ENCODE measurements around the gene WRNIP1. TPM values are rescaled to one million over a fixed set of nuclear protein-coding genes. Genes with fewer than 3 reads are reported as not detected.

The WRNIP1 gene
- total and polyA plus RNA-seq, 2 of the 8 experiments (the other 6 are each of a cell fraction or from before 2014, with no cell fraction given), result 38.2 to 39.2 TPM

DNA sequence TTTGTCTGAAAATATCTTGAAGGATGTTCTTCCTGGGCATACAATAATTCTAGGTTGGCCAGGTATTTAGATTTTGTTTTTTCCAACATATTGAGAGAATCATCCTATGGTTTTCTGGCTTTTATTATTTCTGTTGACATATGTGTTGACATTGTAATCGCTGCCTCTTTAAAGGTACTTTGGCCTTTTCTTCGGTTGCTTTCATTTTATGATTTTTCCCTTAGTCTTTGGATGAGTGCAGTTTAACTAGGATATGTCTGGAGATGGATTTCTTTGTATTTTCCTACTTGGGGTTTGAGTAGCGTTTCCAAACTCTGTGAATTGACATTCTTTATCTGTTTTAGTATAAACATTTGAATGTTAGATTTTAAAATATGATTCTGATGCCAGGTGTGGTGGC is 65.0 kb downstream of the WRNIP1 start:
- TF ChIP-seq, protein P1, sequence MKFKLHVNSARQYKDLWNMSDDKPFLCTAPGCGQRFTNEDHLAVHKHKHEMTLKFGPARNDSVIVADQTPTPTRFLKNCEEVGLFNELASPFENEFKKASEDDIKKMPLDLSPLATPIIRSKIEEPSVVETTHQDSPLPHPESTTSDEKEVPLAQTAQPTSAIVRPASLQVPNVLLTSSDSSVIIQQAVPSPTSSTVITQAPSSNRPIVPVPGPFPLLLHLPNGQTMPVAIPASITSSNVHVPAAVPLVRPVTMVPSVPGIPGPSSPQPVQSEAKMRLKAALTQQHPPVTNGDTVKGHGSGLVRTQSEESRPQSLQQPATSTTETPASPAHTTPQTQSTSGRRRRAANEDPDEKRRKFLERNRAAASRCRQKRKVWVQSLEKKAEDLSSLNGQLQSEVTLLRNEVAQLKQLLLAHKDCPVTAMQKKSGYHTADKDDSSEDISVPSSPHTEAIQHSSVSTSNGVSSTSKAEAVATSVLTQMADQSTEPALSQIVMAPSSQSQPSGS (IDR thresholded peaks at IDR 0.05; ENCODE audit: low read length), result no peak
- TF ChIP-seq RBBP5 (IDR thresholded peaks at IDR 0.05; ENCODE audit: borderline replicate concordance, low read depth, low read length), result no peak
- TF ChIP-seq ZNF274 (IDR thresholded peaks at IDR 0.05; ENCODE audit: borderline replicate concordance, extremely low read depth, low read length), result no peak
- no peak for TF ChIP-seq KDM4A (IDR thresholded peaks at IDR 0.05; ENCODE audit: low read depth, low read length, severe bottlenecking)
- no peak for TF ChIP-seq SP4 (IDR thresholded peaks at IDR 0.05; ENCODE audit: low read length)
- TF ChIP-seq TAF7 (optimal IDR thresholded peaks at IDR 0.05; ENCODE audit: borderline replicate concordance, low read depth, low read length), result no peak
- no peak for TF ChIP-seq POLR2A (IDR thresholded peaks at IDR 0.05; ENCODE audit: control extremely low read depth in 1 of 2, low read depth in 2 of 2, low read length in 2 of 2)
- no peak for TF ChIP-seq CEBPB (IDR thresholded peaks at IDR 0.05; ENCODE audit: low read depth, low read length)
- no peak for TF ChIP-seq KDM1A (IDR thresholded peaks at IDR 0.05; ENCODE audit: borderline replicate concordance, low read length)
- Histone ChIP-seq H3K27me3 (replicated peaks in 1 of 4; ENCODE audit: control insufficient read depth in 3 of 4, extremely low read depth in 1 of 4, insufficient read depth in 3 of 4, low read length in 3 of 4) (no peaks in the 10 kb centered on the region), H2BK20ac (ENCODE audit: low read length) (no peak overlapping the region), H3K9ac (replicated peaks in 1 of 4; ENCODE audit: extremely low read depth in 1 of 4, low read depth in 3 of 4, low read length in 3 of 4) (no peak overlapping the region), H3K36me3 (ENCODE audit: control insufficient read depth in 2 of 4, insufficient read depth in 4 of 4, low read length in 3 of 4) (peaks cover 0 to 8% (median 2%) of the 10 kb centered on the region in 4 experiments; a peak in 5 of 8 replicates), H3K4ac (replicated peaks; ENCODE audit: insufficient read length, low read depth, low read length) (no peak overlapping the region), H3K14ac (ENCODE audit: insufficient read length) (no peak overlapping the region), H3K79me1 (ENCODE audit: low read depth, low read length) (no peaks in the 10 kb centered on the region), H4K91ac (replicated peaks; ENCODE audit: insufficient read length, low read length) (no peak overlapping the region), H4K8ac (ENCODE audit: extremely low read depth, insufficient read depth, low read length) (no peak overlapping the region), H3K23ac (ENCODE audit: insufficient read length) (no peak overlapping the region), H3K27ac (ENCODE audit: low read depth, low read length) (no peak overlapping the region), H3K9me3 (ENCODE audit: insufficient read depth in 2 of 2, low read depth in 1 of 2, low read length in 1 of 2) (no peaks in the 10 kb centered on the region), H4K20me1 (replicated peaks in 1 of 2; ENCODE audit: control insufficient read depth in 1 of 2, insufficient read depth in 2 of 2, low read length in 2 of 2) (peaks cover 0 to 2% of the 10 kb centered on the region in 2 experiments), H3K4me3 (ENCODE audit: extremely low read depth in 1 of 4, insufficient read depth in 2 of 4, low read depth in 3 of 4, low read length in 4 of 4) (no peak overlapping the region), H3K18ac (ENCODE audit: extremely low read depth, low read length) (no peak overlapping the region), H3K23me2 (ENCODE audit: low read depth, low read length) (peaks cover 5% of the 10 kb centered on the region; the same call in 1 of the 2 replicates), H2BK5ac (ENCODE audit: low read depth, low read length) (no peak overlapping the region), H3K4me2 (ENCODE audit: insufficient read depth in 1 of 2, low read depth in 2 of 2, low read length in 2 of 2) (no peak overlapping the region), H3K4me1 (replicated peaks in 1 of 4; ENCODE audit: control insufficient read depth in 3 of 4, insufficient read depth in 4 of 4, low read length in 3 of 4) (no peaks in the 10 kb centered on the region), H2BK15ac (ENCODE audit: low read length) (no peak overlapping the region), H3K79me2 (ENCODE audit: control insufficient read depth in 1 of 2, insufficient read depth in 2 of 2, low read length in 2 of 2) (no peaks in the 10 kb centered on the region), H3K56ac (replicated peaks; ENCODE audit: insufficient read length, low read depth, low read length) (no peak overlapping the region), H2BK120ac (replicated peaks; ENCODE audit: low read depth, low read length) (no peak overlapping the region), H2BK12ac (ENCODE audit: low read depth, low read length) (no peak overlapping the region), H2AFZ (ENCODE audit: low read length) (no peak overlapping the region), H2AK5ac (ENCODE audit: low read depth, low read length) (no peak overlapping the region), H4K5ac (ENCODE audit: insufficient read length, low read depth, low read length) (no peak overlapping the region)
- ChIA-PET CTCF (ENCODE audit: partially characterized antibody) (no interaction called here), POLR2A (ENCODE audit: partially characterized antibody) (no interaction called here)
- DNase-seq (ENCODE audit: low read depth in 1 of 2, low spot score in 2 of 2) (no peak), FAIRE-seq (no peak)
- 92% methylated on average over 3 of the region's 3 CpGs; no CpG with 5 or more reads in 1 of the 2 experiments for WGBS, 2 experiments (ENCODE audit: extremely low coverage in 1 of 2, insufficient coverage in 1 of 2, insufficient read length in 1 of 2, insufficient replicate concordance in 2 of 2, low coverage in 1 of 2, low lambda C conversion rate in 2 of 2, missing lambda C conversion rate in 1 of 2)

Measured in H1 (cell line).